GM04503 (cell line): ENCODE data around the gene GJB5.
"Not testable (repeated sequence)": the region's sequence is repeated elsewhere in the genome, so short reads cannot be mapped to it uniquely, and the experiment has no call there.

Experiments
- DNase-seq: peaks from one replicate; pipeline ENCODE4 v3.0.0-alpha.2; 2012; ENCODE audit warnings: low read depth

The GJB5 gene

DNA sequence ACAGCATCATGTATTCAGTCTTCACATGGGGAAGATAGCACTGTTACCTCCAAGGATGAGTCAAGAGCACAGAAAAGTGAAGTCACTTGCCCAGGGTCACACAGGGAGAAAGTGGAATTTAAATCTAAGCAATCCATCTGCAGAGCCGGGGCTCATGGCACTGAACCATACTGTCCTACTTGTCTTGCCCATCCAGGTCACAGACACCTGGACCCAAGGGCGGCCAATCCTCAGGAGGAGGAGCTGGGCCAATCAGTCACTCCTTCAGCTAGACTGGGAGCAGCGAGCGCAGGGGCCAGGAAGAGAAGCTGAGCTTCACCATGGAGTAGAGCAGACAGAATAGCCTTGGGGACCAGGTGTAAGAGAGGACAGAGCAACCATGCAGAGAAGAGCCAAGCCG lies 9.2 kb upstream of the GJB5 start:
- DNase-seq: no peak

DNA sequence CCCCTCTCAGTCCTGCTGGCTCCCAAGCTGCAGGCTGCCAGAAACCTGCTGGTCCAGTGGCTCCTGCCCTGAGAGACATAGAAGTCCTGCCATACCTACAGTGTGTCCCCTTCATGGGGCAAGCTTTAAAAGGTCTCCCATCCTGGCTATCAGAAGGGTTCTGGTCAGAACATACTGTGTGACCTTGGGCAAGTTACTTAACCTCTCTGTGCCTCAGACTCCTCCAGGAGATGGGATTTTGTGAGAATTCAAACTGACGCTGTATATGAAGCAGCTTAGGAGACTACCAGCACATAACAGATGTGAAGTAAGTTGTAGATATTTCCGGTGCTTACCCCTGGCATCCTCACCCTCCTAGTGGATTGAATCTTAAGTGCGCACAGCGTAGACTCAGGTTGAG lies 8.7 kb upstream of the GJB5 start:
- no peak for DNase-seq

GRCh38 chr1:34746785-34747637 lies 7.8 kb upstream of the GJB5 start:
- no peak for DNase-seq

- no peak for DNase-seq
Observed at GRCh38 chr1:34747638-34747941, 7.3 kb upstream of the GJB5 start.

- DNase-seq: no peak
Observed at GRCh38 chr1:34749992-34750391, 4.9 kb upstream of the GJB5 start.

DNA sequence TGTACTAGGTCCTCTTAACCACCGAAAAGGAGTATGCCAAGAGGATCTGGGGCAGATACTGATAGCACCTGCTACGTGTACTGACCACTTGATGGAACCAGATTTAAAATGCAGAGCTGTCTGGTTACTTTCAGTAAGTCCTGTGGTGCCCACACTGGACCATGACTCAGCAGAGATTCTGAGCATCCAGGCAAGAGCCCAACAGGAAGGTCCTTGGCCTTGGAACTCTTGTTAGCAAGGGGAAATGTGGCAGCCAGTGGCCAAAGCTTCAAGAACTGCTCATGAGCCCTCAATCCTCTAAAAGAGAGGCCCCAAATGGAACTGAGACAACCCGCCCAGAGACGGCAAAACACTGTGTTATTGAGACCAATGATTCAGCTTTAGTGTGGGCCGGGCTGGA lies 4.2 kb upstream of the GJB5 start:
- no peak for DNase-seq

GRCh38 chr1:34753163-34753562 lies 1.7 kb upstream of the GJB5 start:
- DNase-seq: no peak

DNA sequence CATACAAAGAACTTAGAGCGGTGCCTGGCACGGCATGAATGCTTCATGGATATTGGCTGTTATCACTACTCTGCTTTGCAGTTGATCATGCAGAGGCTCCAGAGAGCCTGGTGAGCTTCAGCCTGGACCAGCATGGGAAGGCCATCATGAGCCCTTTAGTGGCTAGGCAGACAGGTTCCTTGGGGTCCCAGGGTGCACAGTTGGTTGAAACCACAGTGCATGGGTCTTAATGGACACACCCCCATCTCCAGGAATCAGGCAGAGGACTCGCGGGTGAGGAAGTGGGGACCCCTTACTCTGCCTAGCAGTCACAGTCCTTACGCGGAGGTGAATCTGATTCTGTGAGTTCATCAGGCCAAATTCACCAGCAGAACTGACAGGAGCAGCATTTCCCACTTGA lies 1.1 kb downstream of the GJB5 start:
- no peak for DNase-seq

- DNase-seq: no peak
Observed at GRCh38 chr1:34757386-34757785, 2.5 kb downstream of the GJB5 start.

DNA sequence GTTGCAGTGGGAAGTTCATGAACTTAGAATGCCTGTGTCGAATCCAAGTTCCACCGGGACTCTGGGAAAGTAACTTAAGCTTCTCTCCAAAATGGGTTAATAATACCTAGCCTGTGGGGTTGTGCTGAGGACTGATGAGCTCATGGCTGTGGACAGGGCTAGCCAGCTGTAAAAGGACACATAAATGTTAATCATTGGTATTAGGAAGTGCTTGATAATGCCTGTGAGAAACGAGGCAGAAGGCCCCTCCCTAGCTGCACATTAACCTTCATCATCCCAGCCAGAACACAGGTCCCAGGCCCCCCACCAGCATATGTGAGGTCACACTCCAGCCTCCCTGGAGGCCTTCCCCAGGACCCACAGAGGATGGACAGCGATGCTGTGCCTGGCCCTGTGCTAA lies 3.9 kb downstream of the GJB5 start:
- no peak for DNase-seq

GRCh38 chr1:34759503-34760357 lies 4.9 kb downstream of the GJB5 start, which contains the start of gene GJB4:
Gene GJB4, plus strand, starts transcription at chr1:34759740. Its CDS starts 1,515 bp downstream, at chr1:34761255.
- no peak for DNase-seq

DNA sequence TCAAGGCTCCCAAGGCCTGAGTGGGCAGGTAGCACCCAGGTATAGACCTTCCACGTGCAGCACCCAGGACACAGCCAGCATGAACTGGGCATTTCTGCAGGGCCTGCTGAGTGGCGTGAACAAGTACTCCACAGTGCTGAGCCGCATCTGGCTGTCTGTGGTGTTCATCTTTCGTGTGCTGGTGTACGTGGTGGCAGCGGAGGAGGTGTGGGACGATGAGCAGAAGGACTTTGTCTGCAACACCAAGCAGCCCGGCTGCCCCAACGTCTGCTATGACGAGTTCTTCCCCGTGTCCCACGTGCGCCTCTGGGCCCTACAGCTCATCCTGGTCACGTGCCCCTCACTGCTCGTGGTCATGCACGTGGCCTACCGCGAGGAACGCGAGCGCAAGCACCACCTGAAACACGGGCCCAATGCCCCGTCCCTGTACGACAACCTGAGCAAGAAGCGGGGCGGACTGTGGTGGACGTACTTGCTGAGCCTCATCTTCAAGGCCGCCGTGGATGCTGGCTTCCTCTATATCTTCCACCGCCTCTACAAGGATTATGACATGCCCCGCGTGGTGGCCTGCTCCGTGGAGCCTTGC lies 6.4 kb downstream of the GJB5 start:
- no peak for DNase-seq

GRCh38 chr1:34761776-34762307 lies 7.0 kb downstream of the GJB5 start:
- DNase-seq: no peak

DNA sequence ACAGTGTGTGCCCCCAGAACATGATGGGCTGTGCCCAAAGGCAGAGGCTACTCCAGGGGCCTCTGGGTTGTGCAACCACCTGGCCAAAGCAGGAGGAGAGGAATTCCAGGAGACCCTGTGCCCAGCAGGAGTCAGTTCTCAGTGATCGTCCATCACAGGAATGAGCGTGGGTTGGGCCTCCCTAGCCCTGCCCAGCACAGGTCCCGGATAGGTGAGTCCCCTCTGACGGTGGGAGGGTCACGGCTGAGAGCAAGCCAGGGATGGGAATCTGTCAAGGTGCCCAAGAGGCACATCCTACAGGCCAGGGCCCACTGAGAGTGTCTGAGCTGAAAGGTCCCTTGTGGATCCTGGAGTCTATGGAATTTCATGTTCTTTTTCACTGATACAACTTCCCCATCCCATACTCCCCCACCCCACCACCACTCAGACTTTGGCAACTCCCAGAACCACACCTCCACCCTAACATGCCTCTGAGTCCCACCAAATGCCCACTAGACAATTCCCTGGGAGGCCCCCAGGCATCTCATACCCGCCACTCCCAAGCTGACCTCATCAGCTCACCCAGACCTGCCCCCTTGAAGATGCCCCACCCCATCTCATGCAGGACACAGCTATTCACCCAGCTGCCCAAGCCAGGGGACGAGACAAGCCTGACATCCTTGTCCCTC lies 7.8 kb downstream of the GJB5 start:
- no peak for DNase-seq

DNA sequence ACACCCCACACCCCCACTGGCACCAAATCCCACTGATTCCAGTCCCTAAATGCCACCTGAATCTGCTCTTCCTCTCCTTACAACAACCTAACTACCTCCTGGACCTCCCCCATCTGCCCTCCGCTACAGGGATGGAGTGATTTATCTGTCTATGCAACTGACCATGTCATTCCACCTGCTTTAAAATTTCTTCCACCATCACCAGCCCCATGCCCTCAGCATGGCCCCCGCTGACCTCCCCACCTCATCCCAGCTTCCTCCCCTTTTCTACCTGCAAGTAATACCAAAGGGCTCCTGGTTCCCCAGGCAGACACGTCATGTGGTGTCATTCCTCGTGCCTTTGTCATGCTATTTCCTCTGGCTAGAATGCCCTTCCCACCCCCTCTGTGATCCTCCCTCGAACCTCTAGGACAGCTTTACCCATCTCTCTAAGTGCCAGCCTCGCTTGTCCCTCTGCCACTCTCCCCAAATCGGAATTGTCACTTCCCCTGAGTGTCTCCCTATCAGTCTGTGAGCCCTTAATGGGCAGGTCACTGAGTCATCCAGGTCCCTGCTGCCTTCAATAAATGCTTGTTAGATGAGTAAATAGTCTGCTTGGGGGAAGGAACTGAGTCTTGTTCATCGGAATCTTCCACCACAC lies 8.4 kb downstream of the GJB5 start:
- no peak for DNase-seq

DNA sequence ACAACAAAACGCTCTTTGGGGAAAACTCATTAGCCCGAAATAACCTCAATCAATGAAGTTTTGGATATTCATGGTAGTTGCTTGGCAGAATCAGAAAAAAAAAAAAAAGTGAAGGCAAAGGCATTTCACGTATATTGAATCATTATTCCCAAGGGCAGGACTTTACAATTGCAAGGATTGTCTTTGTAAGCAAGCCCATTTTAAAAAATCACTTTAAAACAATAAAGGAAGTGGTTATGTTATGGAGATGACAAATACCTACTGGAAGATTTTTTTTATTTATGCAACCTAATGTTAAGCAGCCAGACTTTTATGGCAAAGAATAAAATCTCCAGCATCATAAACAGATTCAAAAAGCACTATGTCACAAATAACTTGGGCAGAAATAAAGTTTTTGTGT lies 14.0 kb downstream of the GJB5 start:
- DNase-seq: no peak

- DNase-seq: no peak
Observed at GRCh38 chr1:34770891-34771504, 16.2 kb downstream of the GJB5 start.

GRCh38 chr1:34771573-34772371 lies 16.9 kb downstream of the GJB5 start:
- no peak for DNase-seq

GRCh38 chr1:34773114-34773513 lies 18.3 kb downstream of the GJB5 start:
- not testable (repeated sequence) for DNase-seq

- no peak for DNase-seq
Observed at GRCh38 chr1:34774957-34775356, 20.1 kb downstream of the GJB5 start.
